ENCODE data around the gene SH3PXD2A.

The SH3PXD2A gene

GRCh38 chr10:103847909-103848468 lies 7.4 kb downstream of the SH3PXD2A start:
- DNase-seq, result no peak

DNA sequence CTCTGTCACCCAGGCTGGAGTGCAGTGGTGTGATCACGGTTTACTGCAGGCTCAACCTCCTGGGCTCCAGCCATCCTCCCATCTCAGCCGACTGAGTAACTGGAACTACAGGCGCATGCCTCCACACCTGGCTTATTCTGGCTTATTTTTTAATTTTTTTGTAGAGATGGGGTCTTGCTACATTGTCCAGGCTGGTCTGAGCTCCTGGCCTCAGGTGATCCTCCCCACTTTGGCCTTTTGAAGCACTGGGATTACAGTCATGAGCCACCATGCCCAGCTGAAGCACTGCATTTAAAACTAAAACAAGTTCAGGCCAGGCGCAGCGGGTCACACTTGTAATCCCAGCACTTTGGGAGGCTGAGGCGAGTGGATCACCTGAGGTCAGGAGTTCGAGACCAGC lies 8.0 kb downstream of the SH3PXD2A start:
- DNase-seq, result no peak

GRCh38 chr10:103845972-103846371 lies 9.4 kb downstream of the SH3PXD2A start:
- DNase-seq, result peak; percentile 27 to 36

DNA sequence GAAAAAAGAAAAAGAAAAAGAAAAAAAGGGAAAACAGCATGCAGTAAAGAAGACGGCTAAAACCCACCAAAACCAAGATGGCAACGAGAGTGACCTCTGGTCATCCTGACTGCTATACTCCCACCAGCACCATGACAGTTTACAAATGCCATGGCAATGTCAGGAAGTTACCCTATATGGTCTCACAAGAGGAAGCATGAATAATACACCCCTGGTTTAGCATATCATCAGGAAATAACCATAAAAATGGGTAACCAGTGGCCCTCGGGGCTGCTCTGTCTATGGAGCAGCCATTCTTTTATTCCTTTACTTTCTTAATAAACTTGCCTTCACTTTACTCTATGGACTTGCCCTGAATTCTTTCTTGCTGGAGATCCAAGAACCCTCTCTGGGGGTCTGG lies 10.0 kb downstream of the SH3PXD2A start:
- peak; percentile 46 to 78 for DNase-seq

- no peak for DNase-seq
These were observed 11.4 kb downstream of the SH3PXD2A start for GRCh38 chr10:103843854-103844570.

DNA sequence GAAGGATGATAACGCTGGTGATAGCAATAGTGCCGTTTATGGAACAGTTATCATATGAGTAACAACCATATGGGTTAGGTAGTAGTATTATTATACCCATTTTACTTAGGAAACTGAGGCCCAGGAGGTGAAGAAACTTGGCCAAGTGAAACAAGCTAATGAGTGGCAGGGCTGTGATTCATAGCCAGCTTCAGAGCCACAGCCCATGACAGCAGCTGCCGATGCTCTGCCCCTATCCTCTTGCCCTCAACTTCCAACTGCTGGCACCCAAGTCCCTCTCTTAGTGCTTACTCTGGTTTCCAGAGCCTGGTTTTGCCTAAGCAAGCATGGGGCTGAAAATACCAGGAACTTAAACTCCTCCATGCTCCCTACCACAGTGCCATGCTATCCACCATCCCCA lies 12.3 kb downstream of the SH3PXD2A start:
- DNase-seq, result no peak

DNA sequence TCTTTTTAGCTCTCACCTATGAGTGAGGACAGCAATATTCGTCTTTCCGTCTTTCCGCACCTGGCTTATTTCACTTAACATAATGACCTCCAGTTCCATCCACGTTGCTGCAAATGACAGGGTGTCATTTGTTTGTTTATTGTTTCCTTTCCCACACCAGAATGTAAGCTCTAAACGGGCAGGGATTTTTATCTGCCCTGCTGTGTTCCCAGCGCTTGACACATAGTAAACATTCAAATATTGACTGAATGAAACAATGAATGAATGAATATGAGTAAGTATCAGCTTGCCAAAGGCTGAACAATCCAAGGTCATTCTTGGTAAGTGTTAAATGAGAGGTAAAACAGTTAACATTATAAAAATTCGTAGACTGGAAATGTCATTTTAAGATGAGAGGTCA lies 12.8 kb downstream of the SH3PXD2A start:
- no peak for DNase-seq

- no peak for DNase-seq
These were observed 13.9 kb downstream of the SH3PXD2A start for GRCh38 chr10:103841519-103841918.

DNA sequence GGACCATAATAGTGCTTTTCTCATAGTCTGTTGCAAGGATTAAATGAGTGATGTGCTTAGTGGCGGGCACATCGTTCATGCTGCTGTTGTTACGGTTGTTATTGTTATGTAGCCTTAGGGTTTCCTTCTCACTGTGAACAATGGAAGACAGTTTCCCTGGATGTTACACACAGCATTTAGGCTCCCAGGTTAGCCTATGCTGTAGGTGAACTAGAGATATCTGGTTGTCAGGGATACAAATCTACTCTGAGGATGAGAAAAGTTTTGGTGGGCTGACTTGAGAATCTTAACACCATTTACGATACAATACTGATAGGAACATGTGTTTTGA lies 14.7 kb downstream of the SH3PXD2A start:
- DNase-seq, result no peak

- no peak for DNase-seq
These were observed 15.3 kb downstream of the SH3PXD2A start for GRCh38 chr10:103839872-103840739.

- DNase-seq, result no peak
These were observed 15.9 kb downstream of the SH3PXD2A start for GRCh38 chr10:103839519-103839871.

GRCh38 chr10:103838862-103839518 lies 16.4 kb downstream of the SH3PXD2A start:
- no peak for DNase-seq

DNA sequence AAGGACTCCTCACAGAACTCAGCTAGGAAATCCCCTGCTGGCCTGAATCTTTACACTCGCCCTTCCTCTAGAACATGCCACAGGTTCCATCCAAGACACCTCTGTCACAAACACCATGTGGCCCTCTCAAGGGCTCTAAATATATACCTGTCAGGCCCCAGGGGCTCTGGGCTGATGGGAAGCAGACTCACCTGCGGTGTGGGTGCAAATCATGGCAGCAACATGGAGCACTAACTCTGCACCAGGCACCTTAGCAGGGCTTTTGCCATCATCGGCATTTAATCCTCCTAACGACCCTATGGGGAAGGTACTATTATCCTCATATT lies 17.3 kb downstream of the SH3PXD2A start:
- DNase-seq, result no peak

- DNase-seq, result no peak
These were observed 17.9 kb downstream of the SH3PXD2A start for GRCh38 chr10:103837370-103838069.

DNA sequence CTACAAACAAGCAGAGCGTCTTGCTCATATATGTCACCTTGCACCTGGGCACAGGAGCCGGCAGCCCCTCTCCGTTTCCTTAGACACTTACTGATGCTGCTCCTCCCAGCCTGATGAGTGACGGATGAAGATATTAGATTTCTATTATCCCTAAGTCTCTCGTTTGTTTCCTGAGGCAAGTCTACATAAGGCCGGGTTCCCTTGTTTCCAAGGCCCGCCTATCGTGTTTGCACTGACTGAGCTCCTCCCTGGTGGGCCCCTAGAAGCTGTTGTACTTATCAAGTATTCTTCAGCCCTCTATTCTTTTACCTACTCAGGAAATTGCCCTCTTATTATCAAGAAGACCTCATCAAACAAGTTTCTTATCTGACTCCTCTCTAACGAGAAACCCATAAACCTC lies 18.5 kb downstream of the SH3PXD2A start:
- DNase-seq, result no peak

GRCh38 chr10:103836273-103836672 lies 19.1 kb downstream of the SH3PXD2A start:
- no peak for DNase-seq

GRCh38 chr10:103835096-103836050 lies 20.0 kb downstream of the SH3PXD2A start:
- no peak for DNase-seq

- DNase-seq, result no peak
These were observed 20.8 kb downstream of the SH3PXD2A start for GRCh38 chr10:103834436-103835095.

DNA sequence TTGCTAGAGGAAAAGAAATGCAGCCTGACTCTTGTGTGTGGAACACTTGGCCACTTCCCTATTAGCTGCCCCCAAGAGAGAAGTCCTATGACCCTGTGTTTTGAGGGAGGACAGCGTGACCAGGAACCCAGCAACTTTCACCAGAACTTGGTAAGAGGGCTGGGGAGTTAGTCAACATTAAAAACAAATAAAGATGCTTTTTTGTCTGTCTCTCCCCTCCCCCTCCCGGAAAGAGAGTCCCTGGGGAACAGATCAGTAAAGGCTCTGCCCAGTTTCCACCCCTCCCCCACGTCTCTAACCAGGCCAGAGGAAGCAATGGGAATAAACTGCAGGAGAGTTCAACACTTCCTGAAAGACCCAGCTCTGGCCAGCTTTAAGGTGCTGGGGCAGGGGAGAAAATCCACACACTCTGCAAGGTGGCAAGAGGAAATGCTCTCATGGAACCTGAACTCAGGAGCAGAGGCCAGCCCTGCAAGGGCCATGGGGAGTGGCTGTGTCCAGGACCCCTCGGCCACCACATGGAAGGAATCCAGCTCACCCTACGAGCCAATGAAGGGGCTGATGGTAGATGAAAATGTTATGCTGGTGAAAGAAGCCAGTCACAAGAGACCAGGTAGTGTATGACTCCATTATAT lies 21.5 kb downstream of the SH3PXD2A start:
- peak; percentile 44 to 65 for DNase-seq

GRCh38 chr10:103832806-103833205 lies 22.6 kb downstream of the SH3PXD2A start:
- DNase-seq, result no peak
